ENCODE measurements around the gene S1PR5.
"Not testable (repeated sequence)": the region's sequence is repeated elsewhere in the genome, so short reads cannot be mapped to it uniquely, and the experiment has no call there.

S1PR5 gene

DNA sequence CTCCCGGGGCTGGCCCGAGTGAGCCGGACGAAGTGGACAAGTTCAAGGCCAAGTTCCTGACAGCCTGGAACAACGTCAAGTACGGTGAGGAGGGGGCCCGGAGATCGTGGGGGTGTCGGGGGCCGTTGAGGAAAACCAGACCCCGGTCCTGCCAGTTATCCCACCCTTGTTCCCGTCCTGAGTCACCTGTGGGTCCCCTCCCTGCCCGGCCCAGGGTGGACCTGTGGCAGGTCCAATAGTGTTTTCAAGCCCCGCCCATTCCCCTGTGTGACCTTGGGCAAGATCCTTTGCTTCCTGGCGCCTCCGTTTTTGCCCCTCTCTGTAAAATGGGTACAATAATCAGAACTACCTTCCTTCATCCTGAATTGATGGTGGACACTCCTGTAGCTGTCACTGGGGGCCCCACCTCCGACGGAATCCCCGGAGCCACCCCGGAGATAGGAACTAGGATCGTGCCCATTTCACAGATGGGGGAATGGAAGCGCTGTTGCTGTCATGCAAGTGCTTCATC, 27.1 kb upstream of the S1PR5 start:
- DNase-seq = no peak

DNA sequence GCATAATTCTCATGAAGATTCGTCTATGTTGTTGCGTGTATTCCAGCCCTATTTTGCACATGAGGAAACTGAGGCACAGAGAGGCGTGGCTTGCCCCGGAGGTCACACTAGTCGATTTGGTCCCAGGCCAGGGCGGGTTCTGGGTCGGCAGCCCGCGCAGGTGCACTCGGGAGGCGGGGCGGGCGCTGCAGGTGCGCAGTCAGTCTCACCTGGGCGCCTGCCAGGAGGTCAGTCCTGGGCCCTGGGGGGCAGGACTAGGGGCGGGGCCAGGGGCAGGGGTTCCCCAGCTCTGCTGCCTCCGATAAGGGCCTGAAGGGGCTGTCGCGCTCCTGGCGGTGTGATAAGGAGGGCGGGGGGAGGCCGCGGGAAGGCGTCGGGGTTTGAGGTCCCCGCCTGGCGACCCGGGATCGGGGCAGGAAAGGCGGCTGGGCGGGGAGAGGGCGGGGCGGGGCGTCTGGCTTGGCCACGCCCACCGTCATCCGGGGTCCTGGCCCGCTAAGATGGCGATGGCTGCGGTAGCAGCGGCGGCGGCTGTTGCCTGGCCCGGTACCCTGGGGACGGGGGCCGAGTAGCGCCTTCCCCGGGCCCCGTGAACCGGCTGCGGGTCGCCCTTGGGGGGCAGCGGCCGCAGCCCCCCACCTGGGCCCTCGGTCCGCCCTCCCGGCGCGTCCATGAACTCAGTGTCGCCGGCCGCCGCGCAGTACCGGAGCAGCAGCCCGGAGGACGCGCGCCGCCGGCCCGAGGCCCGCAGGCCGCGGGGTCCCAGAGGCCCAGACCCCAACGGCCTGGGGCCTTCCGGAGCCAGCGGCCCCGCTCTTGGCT, 26.4 kb upstream of the S1PR5 start, which contains the start of gene ATG4D:
TSS of gene ATG4D (plus strand) at position 485 of the 822 bp plus-strand sequence. CDS start at position 672, 187 bp downstream.
- DNase-seq = peak; percentile 71 to 81

DNA sequence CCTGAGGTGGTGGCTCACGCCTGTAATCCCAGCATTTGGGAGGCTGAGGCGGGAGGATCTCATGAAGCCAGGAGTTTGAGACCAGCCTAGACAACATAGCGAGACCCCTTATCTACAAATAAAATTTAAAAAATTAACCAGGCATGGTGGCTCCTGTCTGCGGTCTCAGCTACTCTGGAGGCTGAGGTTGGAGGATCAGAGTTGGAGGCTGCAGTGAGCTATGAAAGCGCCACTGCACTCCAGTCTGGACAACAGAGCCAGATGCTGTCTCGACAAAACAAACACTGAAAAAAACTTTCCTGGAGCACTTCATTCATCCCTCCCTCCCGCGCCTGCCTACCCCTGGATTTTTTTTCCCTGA, 25.8 kb upstream of the S1PR5 start:
- DNase-seq = no peak

DNA sequence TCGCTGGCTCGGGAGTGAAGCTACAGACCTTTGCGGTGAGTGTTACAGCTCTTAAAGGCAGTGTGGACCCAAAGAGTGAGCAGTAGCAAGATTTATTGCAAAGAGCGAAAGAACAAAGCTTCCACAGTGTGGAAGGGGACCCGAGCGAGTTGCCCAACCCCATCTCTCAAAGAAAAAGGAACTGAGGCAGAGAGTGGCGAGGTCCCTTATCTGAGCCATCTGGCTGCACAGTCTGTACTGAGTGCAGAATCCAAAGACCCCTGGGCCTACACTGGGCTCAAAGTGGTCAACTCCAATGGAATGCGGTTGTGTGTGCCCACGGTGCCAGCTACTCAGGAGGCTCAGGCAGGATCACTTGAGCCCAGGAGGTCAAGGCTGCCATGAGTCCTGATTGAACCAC, 21.8 kb upstream of the S1PR5 start:
- not testable (repeated sequence) for DNase-seq

DNA sequence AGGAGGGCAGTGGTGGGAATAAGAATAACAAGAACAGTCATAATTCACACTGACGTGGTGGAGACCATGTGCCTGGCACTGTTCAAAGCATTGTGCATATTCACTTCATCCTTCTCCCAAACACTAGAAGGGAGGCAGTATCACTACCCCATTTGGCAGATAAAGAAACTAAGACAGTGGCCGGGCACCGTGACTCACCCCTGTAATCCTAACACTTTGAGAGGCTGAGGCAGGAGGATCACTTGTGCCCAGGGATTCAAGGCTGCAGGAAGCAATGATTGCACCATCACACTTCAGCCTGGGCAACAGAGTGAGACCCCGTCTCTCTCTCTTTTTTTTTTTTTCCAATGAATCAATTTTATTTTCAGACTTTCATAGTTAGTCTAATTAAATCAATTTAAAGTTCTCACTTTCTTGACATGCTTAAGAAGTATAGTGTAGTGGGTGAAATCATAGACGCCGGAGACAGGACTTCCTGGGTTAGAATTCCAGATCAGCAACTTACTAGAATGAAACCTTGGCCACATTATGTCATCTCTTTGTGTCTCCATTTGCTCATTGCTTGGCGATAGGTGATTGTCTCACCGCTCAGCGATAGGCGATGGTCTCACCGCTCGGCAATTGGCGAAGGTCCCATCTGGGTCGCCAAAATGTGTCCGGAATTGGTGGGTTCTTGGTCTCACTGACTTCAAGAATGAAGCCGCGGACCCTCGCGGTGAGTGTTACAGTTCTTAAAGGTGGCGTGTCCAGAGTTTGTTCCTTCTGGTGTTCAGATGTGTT, 21.1 kb upstream of the S1PR5 start:
- DNase-seq = no peak

DNA sequence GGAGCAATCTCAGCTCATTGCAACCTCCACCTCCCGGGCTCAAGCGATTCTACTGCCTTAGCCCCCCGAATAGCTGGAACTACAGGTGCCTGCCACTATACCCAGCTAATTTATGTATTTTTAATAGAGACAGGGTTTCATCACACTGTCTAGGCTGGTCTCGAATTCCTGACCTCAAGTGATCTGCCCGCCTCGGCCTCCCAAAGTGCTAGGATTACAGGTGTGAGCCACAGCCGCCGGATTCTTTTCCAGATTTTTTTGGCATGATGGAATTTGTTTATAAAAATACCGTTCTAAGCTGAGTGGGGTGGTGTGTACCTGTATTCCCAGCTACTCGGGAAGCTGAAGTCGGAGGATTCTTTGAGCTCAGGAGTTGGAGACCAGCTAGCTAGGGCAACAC, 20.4 kb upstream of the S1PR5 start:
- no peak for DNase-seq

DNA sequence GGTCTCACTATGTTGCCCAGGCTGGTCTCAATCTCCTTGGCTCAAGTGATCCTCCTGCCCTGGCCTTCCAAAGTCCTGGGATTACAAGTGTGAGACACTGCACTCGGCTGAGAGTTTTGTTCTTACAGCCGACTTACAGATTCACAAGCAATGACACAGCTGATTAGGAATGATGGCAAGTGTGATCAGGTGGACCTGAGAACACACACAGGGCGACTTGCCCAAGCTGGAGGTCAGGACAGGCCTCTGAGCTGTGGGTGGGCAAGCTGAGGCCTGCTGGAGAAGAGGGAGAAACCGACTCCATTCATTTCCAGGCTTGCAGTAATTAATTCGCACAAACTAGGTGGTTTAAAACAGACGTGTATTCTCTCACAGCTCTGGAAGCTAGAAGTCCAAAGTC, 18.4 kb upstream of the S1PR5 start:
- DNase-seq = no peak

DNA sequence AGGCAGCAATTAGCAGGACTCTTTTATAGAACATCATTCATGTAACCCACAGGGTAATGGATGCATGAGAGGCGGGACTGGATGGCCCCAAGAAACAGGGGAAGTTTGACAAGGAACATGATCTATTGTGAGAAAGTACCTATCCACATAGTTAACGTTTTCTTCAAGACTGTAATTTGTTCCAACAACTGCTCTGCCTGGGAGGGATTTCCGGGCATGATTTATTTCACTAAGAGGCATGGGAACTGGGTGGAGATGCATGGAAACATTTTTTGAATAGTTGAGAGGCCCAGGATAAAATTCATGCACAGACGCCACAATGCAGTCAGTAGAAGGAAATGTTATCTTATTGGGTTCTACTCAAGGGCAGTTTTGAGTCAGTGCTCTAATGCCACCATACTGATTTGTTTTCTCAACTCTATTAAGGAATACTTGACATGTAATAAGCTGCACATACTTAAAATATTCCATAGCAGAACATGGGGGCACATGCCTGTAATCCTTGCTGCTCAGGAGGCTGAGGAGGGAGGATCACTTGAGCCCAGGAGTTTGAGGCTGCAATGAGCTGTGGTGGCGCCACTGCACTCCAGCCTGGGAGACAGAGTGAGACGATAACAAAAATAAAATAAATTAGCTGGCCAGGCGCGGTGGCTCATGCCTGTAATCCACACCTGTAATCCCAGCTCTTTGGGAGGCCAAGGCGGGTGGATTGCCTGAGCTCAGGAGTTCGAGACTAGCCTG, 16.6 kb upstream of the S1PR5 start:
- no peak for DNase-seq

DNA sequence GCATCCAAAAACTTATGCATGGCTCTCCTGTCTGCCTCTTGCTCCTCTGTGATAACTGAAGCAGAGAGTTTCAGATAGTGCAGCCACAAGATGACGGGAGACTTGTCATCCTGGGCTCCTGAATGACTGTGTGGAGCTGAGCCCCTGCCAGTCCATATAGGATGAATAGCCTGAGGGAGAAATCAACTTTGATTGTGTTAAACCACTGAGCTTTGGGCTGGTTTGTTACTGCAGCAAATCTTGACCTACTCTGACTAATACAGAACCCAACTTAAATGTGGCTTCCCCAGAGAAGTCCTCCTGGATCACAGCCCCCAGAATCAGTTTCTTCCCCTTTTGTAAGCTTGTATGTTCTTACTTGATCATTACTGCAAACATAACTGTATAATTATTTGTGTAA, 15.2 kb upstream of the S1PR5 start:
- no peak for DNase-seq

DNA sequence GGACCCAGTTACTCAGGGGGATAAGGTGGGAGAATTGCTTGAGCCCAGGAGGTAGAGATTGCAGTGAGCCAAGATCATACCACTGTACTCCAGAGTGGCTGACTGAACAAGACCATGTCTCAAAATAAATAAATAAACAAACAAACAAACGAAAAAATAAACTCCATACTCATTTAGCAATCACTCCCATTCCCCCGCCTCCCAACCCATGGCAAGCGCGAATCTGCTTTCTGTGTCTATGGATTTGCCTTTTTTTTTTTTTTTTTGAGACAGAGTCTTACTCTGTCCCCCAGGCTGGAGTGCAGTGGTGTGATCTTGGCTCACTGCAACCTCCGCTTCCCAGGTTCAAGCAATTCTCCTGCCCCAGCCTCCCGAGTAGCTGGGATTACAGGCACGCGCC, 9.6 kb upstream of the S1PR5 start:
- not testable (repeated sequence) for DNase-seq

DNA sequence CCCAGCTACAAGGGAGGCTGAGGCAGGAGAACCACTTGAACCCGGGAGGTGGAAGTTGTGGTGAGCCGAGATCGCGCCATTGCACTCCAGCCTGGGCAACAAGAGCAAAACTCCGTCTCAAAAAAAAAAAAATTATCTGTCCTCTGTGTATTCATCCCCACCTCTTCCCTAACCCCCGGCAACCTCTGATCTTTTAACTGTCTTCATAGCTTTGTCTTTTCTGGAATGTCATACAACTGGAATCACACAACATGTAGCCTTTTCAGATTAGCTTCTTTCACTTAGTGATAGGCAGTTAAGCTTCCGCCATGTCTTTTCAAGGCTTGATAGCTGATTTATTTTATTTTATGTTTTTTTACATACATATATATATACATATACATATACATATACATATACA, 8.4 kb upstream of the S1PR5 start:
- DNase-seq = no peak

DNA sequence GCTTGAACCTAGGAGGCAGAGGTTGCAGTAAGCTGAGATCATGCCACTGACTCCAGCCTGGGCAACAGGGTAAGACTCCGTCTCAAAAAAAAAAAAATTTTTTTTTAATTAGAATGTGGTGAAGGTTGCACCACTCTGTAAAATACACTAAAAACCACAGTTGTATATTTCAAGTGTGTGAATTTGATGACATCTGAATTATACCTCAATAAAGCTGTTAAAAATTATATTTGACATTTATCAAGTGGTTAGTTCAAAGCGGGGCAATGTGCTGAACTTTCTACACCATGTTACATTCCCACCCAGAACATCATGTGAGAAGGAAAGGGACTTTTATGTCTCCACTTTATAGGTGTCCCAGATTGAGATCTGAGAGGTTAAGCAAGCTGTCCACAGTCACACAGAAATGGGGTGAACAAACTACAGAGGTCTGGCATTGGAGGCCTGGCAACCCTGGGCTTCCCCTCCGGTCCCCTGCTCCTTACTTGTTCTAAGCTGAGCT, 5.9 kb upstream of the S1PR5 start:
- DNase-seq = no peak

DNA sequence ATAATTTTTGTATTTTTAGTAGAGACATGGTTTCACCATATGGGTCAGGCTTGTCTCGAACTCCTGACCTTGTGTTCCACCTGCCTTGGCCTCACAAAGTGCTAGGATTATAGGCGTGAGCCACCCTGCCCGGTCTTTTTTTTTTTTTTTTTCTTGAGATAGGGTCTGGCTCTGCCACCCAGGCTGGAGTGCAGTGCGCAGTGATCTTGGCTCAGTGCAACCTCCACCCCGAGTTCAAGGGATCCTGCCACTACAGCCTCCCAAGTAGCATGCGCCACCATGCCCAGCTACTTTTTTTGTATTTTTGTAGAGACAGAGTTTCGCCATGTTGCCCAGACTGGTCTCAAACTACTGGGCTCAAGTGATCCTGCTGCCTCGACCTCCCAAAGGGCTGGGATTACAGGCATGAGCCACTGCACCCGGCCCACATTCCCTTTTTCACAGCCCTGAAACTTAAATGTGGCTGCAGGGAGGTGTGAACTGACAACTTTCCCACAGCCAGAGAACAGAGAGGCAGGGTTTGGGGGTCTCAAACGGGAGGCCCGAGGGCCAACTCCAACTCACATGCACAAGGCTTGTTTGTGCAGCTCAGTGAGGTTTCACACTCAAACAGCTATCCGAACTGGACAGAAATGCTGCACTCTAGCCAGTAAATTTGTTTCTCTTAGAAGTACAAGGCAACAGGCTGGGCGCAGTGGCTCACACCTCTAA, 4.4 kb upstream of the S1PR5 start:
- DNase-seq = no peak

DNA sequence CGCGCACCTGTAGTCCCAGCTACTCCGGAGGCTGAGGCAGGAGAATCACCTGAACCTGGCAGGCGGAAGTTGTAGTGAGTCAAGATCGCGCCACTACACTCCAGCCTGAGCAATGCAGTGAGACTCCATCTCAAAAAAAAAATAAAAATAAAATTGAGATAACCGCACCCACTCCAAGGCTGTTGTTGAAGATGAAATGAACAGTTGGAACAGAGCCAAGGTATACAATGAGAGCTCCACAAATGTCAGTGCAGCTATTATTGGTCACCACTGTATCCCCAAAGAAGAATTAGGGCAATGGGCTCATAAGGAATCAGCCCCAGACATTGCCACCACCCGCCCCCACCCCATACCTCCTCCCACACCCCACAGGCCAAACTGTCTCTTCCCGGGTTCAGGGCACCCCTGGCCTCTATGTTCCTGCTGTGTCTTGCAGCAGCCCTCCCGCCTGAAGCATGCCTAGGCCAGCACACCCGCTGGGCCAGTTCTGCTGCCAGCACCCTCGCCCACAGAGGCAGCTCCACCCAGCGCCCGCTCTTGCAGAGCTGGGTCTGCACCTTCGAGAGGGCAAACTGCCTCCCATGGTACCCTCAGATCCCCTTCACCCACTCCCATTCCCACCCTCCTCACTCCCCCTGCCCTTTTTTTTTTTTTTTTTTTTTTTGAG, 3.5 kb upstream of the S1PR5 start:
- no peak for DNase-seq

DNA sequence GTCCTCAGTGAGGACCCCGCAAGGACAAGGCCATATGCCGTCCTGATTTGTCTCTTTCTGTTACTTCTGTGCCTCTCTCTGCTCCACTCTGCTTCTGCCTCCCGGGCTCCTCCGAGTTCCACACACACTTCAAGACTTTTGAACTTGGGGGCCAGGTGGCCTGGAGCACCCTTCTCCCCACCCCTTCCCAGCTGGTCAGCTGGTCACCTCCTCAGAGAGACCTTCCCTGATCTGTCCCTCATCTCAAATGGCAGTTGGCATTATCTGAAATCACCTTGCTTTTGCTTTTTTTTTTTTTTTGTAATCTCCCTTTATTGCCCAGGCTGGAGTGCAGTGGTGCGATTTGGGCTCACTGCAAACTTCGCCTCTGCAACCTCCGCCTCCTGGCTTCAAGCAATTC, 2.2 kb upstream of the S1PR5 start:
- no peak for DNase-seq

DNA sequence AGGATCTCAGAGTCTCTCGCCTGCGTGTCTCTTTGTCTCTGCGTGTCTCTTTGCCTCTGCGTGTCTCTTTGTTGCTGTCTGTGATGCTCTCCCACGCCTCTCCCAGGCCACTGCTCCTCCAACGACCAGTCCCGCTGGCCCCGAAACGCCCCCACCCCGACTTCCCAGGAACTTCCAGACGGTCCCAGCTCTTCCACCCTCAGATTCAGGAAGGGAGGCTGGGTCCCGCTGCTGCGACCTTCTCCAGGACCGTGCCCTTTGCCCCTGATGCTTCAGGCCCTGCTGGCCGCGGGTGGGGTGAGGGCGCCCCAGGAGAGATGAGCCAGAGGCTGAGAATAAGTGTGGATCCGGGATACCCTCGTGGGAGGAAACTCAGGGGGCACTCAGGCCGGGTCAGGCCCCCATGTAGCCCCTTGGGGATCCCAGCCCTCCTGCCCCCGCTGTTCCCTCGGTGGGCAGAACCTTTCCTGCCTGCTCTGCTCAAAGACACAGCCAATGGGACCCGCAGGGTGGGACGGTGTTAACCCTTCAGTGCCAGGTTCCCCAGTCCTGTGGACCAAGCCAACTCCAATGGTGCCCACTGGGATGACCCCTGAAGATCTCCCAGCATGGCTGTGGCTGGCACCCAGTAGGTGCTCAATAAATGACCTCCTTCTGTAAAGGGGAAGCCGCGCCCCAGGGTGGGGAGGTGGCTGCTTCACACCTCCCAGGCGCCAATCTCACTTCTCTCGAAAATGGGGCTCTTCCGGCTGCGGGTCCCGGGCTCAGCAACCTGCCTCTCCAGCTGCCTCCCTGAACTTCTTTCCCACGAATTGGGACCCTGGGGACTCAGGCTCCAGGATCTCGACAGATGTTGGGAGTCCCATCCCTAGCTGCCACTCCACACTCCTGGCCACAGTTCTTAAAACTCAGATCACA, 1.5 kb upstream of the S1PR5 start:
- DNase-seq = no peak

DNA sequence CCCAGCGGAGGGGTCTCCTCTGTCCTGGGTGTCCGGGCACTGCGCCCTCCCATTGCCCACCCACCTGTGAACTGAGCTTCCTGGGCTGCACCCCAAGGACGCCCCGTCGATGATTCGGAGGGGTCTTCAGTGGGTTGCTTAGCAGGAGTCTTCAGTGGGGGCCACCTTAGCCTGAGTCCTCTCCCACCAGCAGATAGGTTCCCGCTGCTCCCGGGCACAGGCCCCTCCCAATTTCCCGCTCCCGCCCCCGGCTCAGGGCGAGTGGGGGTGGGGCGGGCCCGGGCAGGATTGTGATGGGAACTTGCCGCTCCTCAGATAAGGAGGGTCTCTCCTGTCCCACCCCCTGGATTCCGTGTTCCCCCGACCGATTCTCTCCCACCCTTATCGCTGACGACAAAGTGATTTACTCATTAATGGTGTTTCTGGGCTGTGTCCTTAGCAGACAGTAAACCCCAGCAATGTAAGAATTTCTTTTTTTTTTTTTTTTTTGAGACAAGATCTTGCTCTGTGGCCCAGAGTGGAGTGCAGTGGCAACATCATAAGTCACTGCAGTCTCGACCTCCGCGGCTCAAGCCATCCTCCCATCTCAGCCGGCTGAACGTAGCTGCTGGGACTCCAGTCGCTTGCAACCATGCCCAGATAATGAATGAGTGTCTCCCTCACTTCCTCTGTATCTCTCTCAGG, 655 bp upstream of the S1PR5 start:
- no peak for DNase-seq

DNA sequence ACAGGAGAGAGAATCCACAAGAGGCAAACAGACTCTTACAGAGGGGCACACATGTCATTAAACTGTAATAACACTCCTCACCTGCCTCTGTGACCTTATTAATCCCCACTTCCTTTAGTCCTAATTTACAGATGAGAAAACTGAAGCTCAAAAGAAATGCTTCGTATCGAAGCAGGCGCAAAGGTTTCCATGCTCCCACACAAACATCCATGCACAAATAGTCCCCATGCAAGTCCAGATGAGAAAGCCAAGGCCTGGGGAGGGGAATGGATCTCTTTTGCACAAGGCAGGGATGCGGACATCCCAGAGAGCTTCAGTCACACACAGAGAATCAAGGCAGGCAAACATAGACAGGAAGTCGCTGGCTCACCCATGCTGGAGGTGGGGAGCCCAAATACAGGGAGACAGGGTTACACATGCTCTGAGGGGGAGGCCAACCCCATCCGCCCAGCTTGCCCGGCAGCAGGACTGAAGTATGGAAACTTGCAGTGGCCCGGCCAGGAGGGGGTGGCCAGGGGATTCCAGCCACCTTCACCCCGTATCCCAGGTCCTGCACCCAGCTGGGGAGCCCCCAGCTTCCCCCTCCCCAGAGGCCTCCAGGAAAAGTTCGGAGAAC, 468 bp downstream of the S1PR5 start:
- DNase-seq = no peak

DNA sequence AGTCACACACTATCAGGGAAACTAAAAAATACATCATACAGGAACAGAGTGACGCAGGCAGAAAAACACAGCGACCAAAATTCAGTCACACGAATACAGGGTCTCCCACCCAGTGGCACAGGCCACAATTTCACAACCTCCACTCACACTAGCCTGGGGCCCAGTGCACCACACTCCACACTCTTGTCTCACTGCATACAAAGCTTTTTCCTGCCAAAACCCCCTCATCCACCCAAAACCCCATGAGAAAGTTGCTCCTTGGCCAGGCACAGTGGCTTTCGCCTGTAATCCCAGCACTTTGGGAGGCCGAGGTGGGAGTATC, 1.2 kb downstream of the S1PR5 start:
- DNase-seq = peak in 1 of 2 experiments; percentile 6
